Neuronal stem cell (in vitro differentiated cells): ENCODE results near the gene PMPCA.

Experiments
- DNase-seq: peaks from one replicate; pipeline ENCODE4 v3.0.0-alpha.2; 2013; ENCODE audit warnings: low spot score
- H2AFZ ChIP-seq: one replicate; pipeline ENCODE4 v1.6.1; 2013; ENCODE audit warnings: mild to moderate bottlenecking, low read length, inconsistent platforms
- H2AK5ac ChIP-seq: 2 replicates; pipeline ENCODE4 v1.6.1; 2013; ENCODE audit warnings: low read depth, mild to moderate bottlenecking, inconsistent platforms, low read length, moderate library complexity, mixed read lengths
- H2BK120ac ChIP-seq: 2 replicates; pipeline ENCODE4 v1.6.1; 2013; ENCODE audit warnings: low read depth, mild to moderate bottlenecking, inconsistent platforms, low read length, moderate library complexity, mixed read lengths
- H2BK12ac ChIP-seq: one replicate; pipeline ENCODE4 v1.6.1; 2013; ENCODE audit warnings: low read length, inconsistent platforms
- H2BK15ac ChIP-seq: 2 replicates; pipeline ENCODE4 v1.6.1; 2013; ENCODE audit warnings: mild to moderate bottlenecking, low read length, inconsistent platforms, mixed read lengths
- H2BK5ac ChIP-seq: one replicate; pipeline ENCODE4 v1.6.1; 2013; ENCODE audit warnings: inconsistent platforms, mild to moderate bottlenecking, low read length, moderate library complexity
- H3K14ac ChIP-seq: one replicate; pipeline ENCODE4 v1.6.1; 2013; ENCODE audit warnings: low read length, inconsistent platforms
- H3K18ac ChIP-seq: 2 replicates; pipeline ENCODE4 v1.6.1; 2013; ENCODE audit warnings: low read length, inconsistent platforms
- H3K23ac ChIP-seq: 2 replicates; pipeline ENCODE4 v1.6.1; 2013; ENCODE audit warnings: low read depth, mild to moderate bottlenecking, mixed read lengths, low read length, inconsistent platforms; ENCODE audit not compliant: poor library complexity
- H3K27ac ChIP-seq: replicated peaks from 3 replicates; pipeline ENCODE4 v1.5.1; 2013; ENCODE audit warnings: low read length, inconsistent platforms
- H3K27me3 ChIP-seq, 3 experiments: 2 replicates each; pipeline ENCODE4 v1.6.1; 2013; ENCODE audit warnings: low read length in 3 of 3, mild to moderate bottlenecking in 2 of 3, inconsistent platforms in 1 of 3, low read depth in 1 of 3, mixed read lengths in 1 of 3, moderate library complexity in 1 of 3; ENCODE audit not compliant: control insufficient read depth in 3 of 3, insufficient read depth in 3 of 3
- H3K36me3 ChIP-seq, 2 donors: replicated peaks in 1 of 2; 2 replicates each; pipeline ENCODE4 v1.6.1; 2013; ENCODE audit warnings: low read length in 2 of 2; ENCODE audit not compliant: control insufficient read depth in 2 of 2, insufficient read depth in 2 of 2
- H3K4ac ChIP-seq: 2 replicates; pipeline ENCODE4 v1.6.1; 2013; ENCODE audit warnings: inconsistent platforms, mild to moderate bottlenecking, low read length, moderate library complexity
- H3K4me1 ChIP-seq, 2 donors: 1 replicate in 1 of 2; 2 replicates in 1 of 2; pipeline ENCODE4 v1.6.1; 2013; ENCODE audit warnings: low read length in 2 of 2, low read depth in 1 of 2; ENCODE audit not compliant: control insufficient read depth in 2 of 2, insufficient read depth in 1 of 2
- H3K4me2 ChIP-seq: one replicate; pipeline ENCODE4 v1.6.1; 2013; ENCODE audit warnings: mild to moderate bottlenecking, low read length, inconsistent platforms; ENCODE audit not compliant: insufficient read depth, poor library complexity, severe bottlenecking
- H3K4me3 ChIP-seq, 2 donors: 2 replicates each; pipeline ENCODE4 v1.5.1; 2013; ENCODE audit warnings: low read length in 2 of 2, mild to moderate bottlenecking in 2 of 2, inconsistent platforms in 1 of 2, moderate library complexity in 1 of 2
- H3K79me1 ChIP-seq: one replicate; pipeline ENCODE4 v1.6.1; 2013; ENCODE audit warnings: low read depth, mild to moderate bottlenecking, inconsistent platforms, low read length, moderate library complexity
- H3K9ac ChIP-seq: one replicate; pipeline ENCODE4 v1.6.1; 2013; ENCODE audit warnings: mild to moderate bottlenecking, low read depth, low read length, inconsistent platforms; ENCODE audit not compliant: poor library complexity
- H3K9me3 ChIP-seq, 2 donors: replicated peaks in 1 of 2; 2 replicates each; pipeline versions ENCODE3 to v1.6.1; 2013; ENCODE audit warnings: low read length in 2 of 2, mild to moderate bottlenecking in 2 of 2, inconsistent platforms in 1 of 2, low read depth in 1 of 2, mixed read lengths in 1 of 2, moderate library complexity in 1 of 2; ENCODE audit not compliant: control insufficient read depth in 2 of 2, insufficient read depth in 1 of 2
- H4K8ac ChIP-seq: one replicate; pipeline ENCODE4 v1.6.1; 2013; ENCODE audit warnings: low read depth, mild to moderate bottlenecking, inconsistent platforms, low read length, moderate library complexity
- H4K91ac ChIP-seq: one replicate; pipeline ENCODE4 v1.6.1; 2013; ENCODE audit warnings: low read length, low read depth, mild to moderate bottlenecking, inconsistent platforms; ENCODE audit not compliant: poor library complexity
- WGBS, 2 donors: extraction: QIAGEN DNeasy Blood & Tissue Kit; methylation state at CpG; one replicate each; pipeline ENCODE4 v1.1.7; 2013; ENCODE audit warnings: missing lambda C conversion rate in 2 of 2, mixed read lengths in 1 of 2; ENCODE audit not compliant: insufficient read length in 2 of 2, insufficient replicate concordance in 1 of 2; ENCODE audit errors: extremely low coverage in 2 of 2; 5-methylcytosine and 5-hydroxymethylcytosine counted together

The PMPCA gene

GRCh38 chr9:136465500-136466154 is 55.2 kb downstream of the PMPCA start:
- no peak overlapping the region for H3K14ac ChIP-seq
- H2BK12ac ChIP-seq: no peak overlapping the region
- WGBS, 2 donors: no CpG with 5 or more reads among the region's 27 CpGs
- no peak overlapping the region for H3K27ac ChIP-seq
- no peaks in the 10 kb centered on the region for H3K9me3 ChIP-seq
- H2BK120ac ChIP-seq: no peak overlapping the region
- peaks cover 59 to 100% of the 10 kb centered on the region in 2 donors for H3K36me3 ChIP-seq
- H3K4me2 ChIP-seq: no peak overlapping the region
- H4K8ac ChIP-seq: peak overlapping the region; percentile 87
- H2BK5ac ChIP-seq: no peak overlapping the region
- H2BK15ac ChIP-seq: no peak overlapping the region
- no peak overlapping the region for H2AK5ac ChIP-seq
- peak overlapping the region; percentile 37 for H3K23ac ChIP-seq
- H3K27me3 ChIP-seq: no peaks in the 10 kb centered on the region
- no peak overlapping the region for H3K9ac ChIP-seq
- no peak overlapping the region for H3K18ac ChIP-seq
- peak overlapping the region in 1 of 2 donors; percentile 14 for H3K4me3 ChIP-seq
- H3K4ac ChIP-seq: no peak overlapping the region
- H3K4me1 ChIP-seq: no peaks in the 10 kb centered on the region
- H4K91ac ChIP-seq: no peak overlapping the region
- no peak for DNase-seq
- H3K79me1 ChIP-seq: peaks cover 7% of the 10 kb centered on the region
- H2AFZ ChIP-seq: no peak overlapping the region

GRCh38 chr9:136466155-136466541 is 55.7 kb downstream of the PMPCA start:
- no peak overlapping the region for H3K9ac ChIP-seq
- H3K9me3 ChIP-seq: no peaks in the 10 kb centered on the region
- H2AFZ ChIP-seq: no peak overlapping the region
- H3K4me3 ChIP-seq: no peak overlapping the region
- H3K27me3 ChIP-seq: no peaks in the 10 kb centered on the region
- no peak overlapping the region for H2BK15ac ChIP-seq
- no peak overlapping the region for H3K4me2 ChIP-seq
- H3K36me3 ChIP-seq: peaks cover 60 to 100% of the 10 kb centered on the region in 2 donors
- no peak overlapping the region for H2AK5ac ChIP-seq
- no peak overlapping the region for H2BK12ac ChIP-seq
- no CpG with 5 or more reads among the region's 30 CpGs for WGBS, 2 donors
- no peak overlapping the region for H3K23ac ChIP-seq
- H3K4me1 ChIP-seq: no peaks in the 10 kb centered on the region
- no peak overlapping the region for H3K4ac ChIP-seq
- no peak for DNase-seq
- no peak overlapping the region for H2BK120ac ChIP-seq
- H3K27ac ChIP-seq: no peak overlapping the region
- no peak overlapping the region for H3K14ac ChIP-seq
- no peak overlapping the region for H4K8ac ChIP-seq
- peaks cover 7% of the 10 kb centered on the region for H3K79me1 ChIP-seq
- no peak overlapping the region for H3K18ac ChIP-seq
- no peak overlapping the region for H4K91ac ChIP-seq
- no peak overlapping the region for H2BK5ac ChIP-seq

GRCh38 chr9:136467766-136468165 is 57.3 kb downstream of the PMPCA start:
- Histone ChIP-seq H3K9ac (no peak overlapping the region), H3K27ac (no peak overlapping the region), H2BK15ac (no peak overlapping the region), H4K91ac (no peak overlapping the region), H3K36me3 (peaks cover 66 to 100% of the 10 kb centered on the region in 2 donors), H3K23ac (no peak overlapping the region), H3K9me3 (no peaks in the 10 kb centered on the region), H3K4me2 (no peak overlapping the region), H2AFZ (no peak overlapping the region), H3K79me1 (peaks cover 17% of the 10 kb centered on the region), H2BK12ac (no peak overlapping the region), H3K14ac (no peak overlapping the region), H2AK5ac (no peak overlapping the region), H3K4me1 (no peaks in the 10 kb centered on the region), H3K4me3 (peak overlapping the region in 1 of 2 donors; percentile 41), H3K18ac (no peak overlapping the region), H3K27me3 (no peaks in the 10 kb centered on the region), H3K4ac (no peak overlapping the region), H2BK5ac (peak overlapping the region; percentile 29), H2BK120ac (no peak overlapping the region), H4K8ac (no peak overlapping the region)
- DNase-seq: no peak
- WGBS, 2 donors: no CpG with 5 or more reads among the region's 15 CpGs

GRCh38 chr9:136470356-136470755 is 59.9 kb downstream of the PMPCA start:
- Histone ChIP-seq H3K18ac (no peak overlapping the region), H4K8ac (no peak overlapping the region), H3K27ac (no peak overlapping the region), H3K23ac (no peak overlapping the region), H3K79me1 (peaks cover 22% of the 10 kb centered on the region), H2AFZ (no peak overlapping the region), H2BK15ac (no peak overlapping the region), H2BK120ac (no peak overlapping the region), H3K4me1 (no peaks in the 10 kb centered on the region), H3K9ac (no peak overlapping the region), H2BK5ac (no peak overlapping the region), H3K14ac (no peak overlapping the region), H3K4me2 (no peak overlapping the region), H4K91ac (no peak overlapping the region), H3K36me3 (peaks cover 73 to 100% of the 10 kb centered on the region in 2 donors), H3K27me3 (no peaks in the 10 kb centered on the region), H3K4me3 (no peak overlapping the region), H3K9me3 (no peaks in the 10 kb centered on the region), H2AK5ac (no peak overlapping the region), H3K4ac (no peak overlapping the region), H2BK12ac (no peak overlapping the region)
- DNase-seq: no peak
- WGBS, 2 donors: no CpG with 5 or more reads among the region's 11 CpGs
